Heart right ventricle (tissue), 16 donors: ENCODE data around the gene APLN. TPM values are rescaled to one million over a fixed set of nuclear protein-coding genes. Genes with fewer than 3 reads are reported as not detected.

Experiments used
- ATAC-seq, 8 donors: fragments of 200-7000 bp; cut with Tn5 transposase; one replicate each; pipeline ENCODE4 v1.9.1; 2020; ENCODE audit warnings: mild to moderate bottlenecking in 8 of 8, moderate library complexity in 8 of 8, moderate number of reproducible peaks in 1 of 8
- DNase-seq, 2 donors: peaks; one replicate each; pipeline ENCODE4 v3.0.0-alpha.2; 2020
- H3K27ac ChIP-seq, 10 donors: fragments of 200-600 bp; sonication (generic) in 2 of 10; one replicate each; pipeline versions ENCODE4 v1.5.0 to v1.8.0; 2020 to 2022; ENCODE audit warnings: mild to moderate bottlenecking in 3 of 10
- H3K27me3 ChIP-seq, 7 donors: fragments of 200-600 bp; one replicate each; pipeline ENCODE4 v1.8.0; 2021 to 2022; ENCODE audit warnings: mild to moderate bottlenecking in 2 of 7
- H3K36me3 ChIP-seq, 9 donors: fragments of 200-600 bp; sonication (generic) in 1 of 9; one replicate each; pipeline versions ENCODE4 v1.5.0 to v1.8.0; 2020 to 2022; ENCODE audit warnings: mild to moderate bottlenecking in 2 of 9
- H3K4me1 ChIP-seq, 9 donors: fragments of 200-600 bp; sonication (generic) in 1 of 9; one replicate each; pipeline versions ENCODE4 v1.5.0 to v1.8.0; 2020 to 2022; ENCODE audit warnings: mild to moderate bottlenecking in 4 of 9
- H3K4me3 ChIP-seq, 10 donors: fragments of 200-600 bp; sonication (generic) in 2 of 10; one replicate each; pipeline versions ENCODE4 v1.5.0 to v1.8.0; 2020 to 2022; ENCODE audit warnings: mild to moderate bottlenecking in 7 of 10, moderate library complexity in 2 of 10
- H3K9me3 ChIP-seq, 11 donors: fragments of 200-600 bp in 10 of 11; sonication (generic) in 2 of 11; one replicate each; pipeline versions ENCODE4 v1.5.0 to v1.8.0; 2013 to 2022; ENCODE audit warnings: mild to moderate bottlenecking in 2 of 11, control low read depth in 1 of 11, moderate library complexity in 1 of 11
- WGBS, 2 donors: extraction: QIAGEN DNeasy Blood & Tissue Kit; methylation state at CpG; one replicate each; pipeline ENCODE4 v1.1.7; 2013; ENCODE audit warnings: inconsistent platforms in 1 of 2; 5-methylcytosine and 5-hydroxymethylcytosine counted together
- intact Hi-C, 10 donors: fragments of 100-400 bp; cut with DNase I; formaldehyde crosslinking; loops; one replicate each; pipeline versions ENCODE4 v1.11.1 to v1.14.2; 2022
- polyA plus RNA-seq, 2 donors: library from polyadenylated mRNA; stranded (reverse); fragments of 200-250 nt; gene quantifications; one replicate each; pipeline ENCODE4 v1.2.3, GENCODE V29; 2013
- total RNA-seq, 10 donors: library from RNA; stranded (reverse); fragmentation: NEBNext Ultra II Directional in 3 of 10; extraction: Animal tissue kit (Norgen Biotek cat#: 25700) in 3 of 10; gene quantifications; one replicate each; pipeline versions ENCODE4 v1.2.1 to v1.2.4, GENCODE V29; 2021 to 2023
- TF ChIP-seq, protein P1 (sequence below), 9 donors: fragments of 200-600 bp; sonication (generic) in 2 of 9; IDR thresholded peaks; one replicate each; pipeline versions ENCODE4 v1.5.0 to v1.8.0; 2021 to 2022; ENCODE audit warnings: antibody characterized with exemption in 9 of 9, mild to moderate bottlenecking in 5 of 9, moderate library complexity in 1 of 9
- donor health status: Arrhythmogenic right ventricular cardiomyopathy.
- donor health status: ischemic (EF 13 %, LVEDD 7.1; RV severe dilation, severe dysfunction).
- donor health status: healthy with polysubstance abuse.
- donor health status: DM: no; HTN: yes; CAD: no.
- donor health status: DM: no; HTN: no; CAD: no.
- donor health status: ischemic (EF 25% LVEDD 6.9; RV normal size, moderate dysfunction).
- donor health status: ischemic (EF 25% LVEDD 5.7; RV mildly dilated, moderate dysfunction).
- donor health status: healthy.
- donor health status: DM: yes; HTN: yes; CAD: no.
- donor health status: Ischemic cardiomyopathy.
- donor health status: ischemic (EF 35%, LVEDD 5.7; RV mildly dilated, moderate dysfunction).
- donor health status: nonischemic (EF 11% LVEDD 7.7; RV severe dilation, severe dysfunction).
- donor health status: DM: yes; HTN: yes; CAD: no.
- donor health status: PGD.
- donor health status: ischemic (EF 29% LVEDD 5.4; RV normal size, mild dysfunction).
- donor health status: nonischemic (EF 23%, LVEDD 6.1; RV moderate dilation, normal function).

The APLN gene
- total and polyA plus RNA-seq, 12 donors: 2.7 to 44.7 (median 13.3) TPM

DNA sequence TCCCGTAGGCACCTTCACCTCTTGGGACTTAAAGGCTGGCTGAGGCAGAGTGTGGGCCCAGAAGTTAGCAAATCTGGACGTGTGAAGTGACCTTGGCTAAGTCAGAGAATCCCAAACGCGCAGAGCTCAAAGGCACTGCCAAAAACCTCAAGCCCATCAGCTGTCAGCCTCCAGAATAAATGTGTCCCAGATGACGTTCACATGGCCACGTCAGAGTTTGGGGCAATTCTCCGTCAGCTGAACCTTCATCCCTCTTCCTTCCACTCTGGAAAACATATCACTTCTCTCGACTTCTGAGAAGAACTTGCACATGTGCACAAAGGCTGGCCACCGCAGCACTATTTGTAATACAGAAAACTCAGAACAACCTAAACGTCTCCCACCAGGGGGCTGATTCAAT lies 35.7 kb upstream of the APLN start:
- H3K27ac ChIP-seq: peak overlapping the region in 3 of 10 donors; percentile 9 to 41 (median 37)
- no peaks in the 10 kb centered on the region for H3K36me3 ChIP-seq
- peak; percentile 55 to 84 (median 71) for ATAC-seq
- no peak overlapping the region for H3K4me3 ChIP-seq
- 41 to 50% methylated on average over 10 of the region's 10 CpGs for whole genome bisulfite sequencing, 2 donors
- H3K27me3 ChIP-seq: no peaks in the 10 kb centered on the region
- no peaks in the 10 kb centered on the region for H3K9me3 ChIP-seq
- intact Hi-C loops: no loop called here
- H3K4me1 ChIP-seq: peaks cover 0 to 24% (median 0%) of the 10 kb centered on the region in 9 donors
- TF ChIP-seq, protein P1, sequence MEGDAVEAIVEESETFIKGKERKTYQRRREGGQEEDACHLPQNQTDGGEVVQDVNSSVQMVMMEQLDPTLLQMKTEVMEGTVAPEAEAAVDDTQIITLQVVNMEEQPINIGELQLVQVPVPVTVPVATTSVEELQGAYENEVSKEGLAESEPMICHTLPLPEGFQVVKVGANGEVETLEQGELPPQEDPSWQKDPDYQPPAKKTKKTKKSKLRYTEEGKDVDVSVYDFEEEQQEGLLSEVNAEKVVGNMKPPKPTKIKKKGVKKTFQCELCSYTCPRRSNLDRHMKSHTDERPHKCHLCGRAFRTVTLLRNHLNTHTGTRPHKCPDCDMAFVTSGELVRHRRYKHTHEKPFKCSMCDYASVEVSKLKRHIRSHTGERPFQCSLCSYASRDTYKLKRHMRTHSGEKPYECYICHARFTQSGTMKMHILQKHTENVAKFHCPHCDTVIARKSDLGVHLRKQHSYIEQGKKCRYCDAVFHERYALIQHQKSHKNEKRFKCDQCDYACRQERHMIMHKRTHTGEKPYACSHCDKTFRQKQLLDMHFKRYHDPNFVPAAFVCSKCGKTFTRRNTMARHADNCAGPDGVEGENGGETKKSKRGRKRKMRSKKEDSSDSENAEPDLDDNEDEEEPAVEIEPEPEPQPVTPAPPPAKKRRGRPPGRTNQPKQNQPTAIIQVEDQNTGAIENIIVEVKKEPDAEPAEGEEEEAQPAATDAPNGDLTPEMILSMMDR (IDR thresholded peaks at IDR 0.05): no peak
- peak; percentile 21 to 40 for DNase-seq

GRCh38 chrX:129689796-129690195 lies 35.0 kb upstream of the APLN start:
- no peak for ATAC-seq
- Histone ChIP-seq H3K36me3 (no peaks in the 10 kb centered on the region), H3K27me3 (no peaks in the 10 kb centered on the region), H3K9me3 (no peaks in the 10 kb centered on the region), H3K4me3 (no peak overlapping the region), H3K27ac (peak overlapping the region in 1 of 10 donors; percentile 31), H3K4me1 (peaks cover 0 to 24% (median 0%) of the 10 kb centered on the region in 9 donors)
- 72 to 91% methylated on average over 5 of the region's 5 CpGs for WGBS, 2 donors
- DNase-seq: no peak
- TF ChIP-seq, protein P1 (IDR thresholded peaks at IDR 0.05): no peak
- intact Hi-C loops: no loop called here

GRCh38 chrX:129688097-129688496 lies 33.3 kb upstream of the APLN start:
- TF ChIP-seq, protein P1 (IDR thresholded peaks at IDR 0.05): no peak
- Histone ChIP-seq H3K4me3 (no peak overlapping the region), H3K27me3 (no peaks in the 10 kb centered on the region), H3K36me3 (no peaks in the 10 kb centered on the region), H3K27ac (no peak overlapping the region), H3K9me3 (no peaks in the 10 kb centered on the region), H3K4me1 (peaks cover 0 to 24% (median 0%) of the 10 kb centered on the region in 9 donors)
- ATAC-seq (no peak), DNase-seq (no peak)
- intact Hi-C loops: no loop called here
- 96 to 100% methylated on average over 3 of the region's 3 CpGs for WGBS, 2 donors

DNA sequence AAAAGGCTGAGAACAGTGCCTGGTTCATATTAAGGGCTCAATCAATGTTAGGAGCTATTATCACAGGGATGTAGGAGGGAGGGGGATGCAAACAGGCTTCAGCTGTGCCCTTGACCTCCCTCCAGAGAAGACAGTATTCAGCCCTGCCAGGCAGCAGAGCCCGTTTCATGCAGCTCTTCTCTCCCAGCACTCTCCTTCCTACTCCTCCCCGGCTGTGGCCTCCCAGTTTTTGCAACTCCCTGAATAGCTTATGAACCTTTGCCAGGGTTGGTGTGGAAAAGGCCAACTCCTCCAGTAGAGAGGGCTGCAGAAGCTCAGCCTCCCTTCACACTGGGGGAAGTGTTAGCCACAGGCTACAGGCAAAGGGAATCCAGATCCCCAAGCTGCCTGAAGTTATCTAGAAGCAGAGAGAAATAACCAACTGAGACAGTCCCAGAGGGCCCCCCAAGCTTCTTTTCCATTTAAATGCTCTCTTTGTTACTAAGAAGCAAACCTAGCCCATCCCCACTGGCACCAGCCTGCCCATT lies 31.7 kb upstream of the APLN start:
- intact Hi-C loops: no loop called here
- no peak overlapping the region for H3K4me3 ChIP-seq
- ATAC-seq: peak; percentile 77 to 94 (median 87)
- WGBS, 2 donors: 7 to 13% methylated on average over 2 of the region's 2 CpGs
- peak overlapping the region in 8 of 10 donors; percentile 14 to 76 (median 58) for H3K27ac ChIP-seq
- no peaks in the 10 kb centered on the region for H3K27me3 ChIP-seq
- DNase-seq: peak; percentile 25 to 64
- H3K9me3 ChIP-seq: no peaks in the 10 kb centered on the region
- peaks cover 0 to 24% (median 0%) of the 10 kb centered on the region in 9 donors for H3K4me1 ChIP-seq
- H3K36me3 ChIP-seq: no peaks in the 10 kb centered on the region
- TF ChIP-seq, protein P1 (IDR thresholded peaks at IDR 0.05): no peak
